ENCODE data around the gene PRSS3. TPM values are rescaled to one million over a fixed set of nuclear protein-coding genes. Genes with fewer than 3 reads are reported as not detected.

The PRSS3 gene
- polyA plus RNA-seq, 1 donor from 2014 or later, result not detected

Small RNA genes within 50 kb of the gene (small RNA-seq; reads per million reads assigned to genes)
- gene RF00019, result 0 to 1.2 (median 0) reads per million in 3 experiments

Other genes with a start within 250 kb of the PRSS3 start
- gene UBE2R2, start 21.6 kb downstream of the PRSS3 start, polyA plus RNA-seq, result 37.6 and 45.0 TPM in 2 replicates